ENCODE results near the gene COQ5.
"Not testable (repeated sequence)": the region's sequence is repeated elsewhere in the genome, so short reads cannot be mapped to it uniquely, and the experiment has no call there.

COQ5 gene

GRCh38 chr12:120532701-120533238 is 3.8 kb upstream of the COQ5 start:
- peak; percentile 52 for DNase-seq (ENCODE audit: low spot score)
- TF ChIP-seq CTCF (IDR thresholded peaks at IDR 0.05; ENCODE audit: extremely low read depth, insufficient read depth, missing control alignments): no peak
- in situ Hi-C loops (cut with MboI; ENCODE audit: low pct_unique_long_range_greater_than_20kb, low sequenced_read_pairs, unreplicated experiment): no loop called here

DNA sequence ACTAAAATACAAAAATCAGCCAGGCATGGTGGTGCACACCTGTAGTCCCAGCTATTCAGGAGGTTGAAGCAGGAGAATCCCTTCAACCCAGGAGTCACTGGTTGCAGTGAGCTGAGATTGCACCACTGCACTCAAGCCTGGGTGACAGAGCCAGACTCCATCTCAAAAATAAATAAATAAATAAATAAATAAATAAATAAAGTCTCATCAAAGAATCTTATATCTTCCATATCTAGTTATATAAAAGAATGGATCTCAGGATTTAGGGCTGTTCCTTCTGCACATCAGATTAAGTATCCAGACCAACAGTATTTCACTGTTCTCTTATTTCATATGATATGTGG is 1.4 kb upstream of the COQ5 start:
- in situ Hi-C loops (cut with MboI; ENCODE audit: low pct_unique_long_range_greater_than_20kb, low sequenced_read_pairs, unreplicated experiment); DNase-seq (ENCODE audit: low spot score): not testable (repeated sequence)

DNA sequence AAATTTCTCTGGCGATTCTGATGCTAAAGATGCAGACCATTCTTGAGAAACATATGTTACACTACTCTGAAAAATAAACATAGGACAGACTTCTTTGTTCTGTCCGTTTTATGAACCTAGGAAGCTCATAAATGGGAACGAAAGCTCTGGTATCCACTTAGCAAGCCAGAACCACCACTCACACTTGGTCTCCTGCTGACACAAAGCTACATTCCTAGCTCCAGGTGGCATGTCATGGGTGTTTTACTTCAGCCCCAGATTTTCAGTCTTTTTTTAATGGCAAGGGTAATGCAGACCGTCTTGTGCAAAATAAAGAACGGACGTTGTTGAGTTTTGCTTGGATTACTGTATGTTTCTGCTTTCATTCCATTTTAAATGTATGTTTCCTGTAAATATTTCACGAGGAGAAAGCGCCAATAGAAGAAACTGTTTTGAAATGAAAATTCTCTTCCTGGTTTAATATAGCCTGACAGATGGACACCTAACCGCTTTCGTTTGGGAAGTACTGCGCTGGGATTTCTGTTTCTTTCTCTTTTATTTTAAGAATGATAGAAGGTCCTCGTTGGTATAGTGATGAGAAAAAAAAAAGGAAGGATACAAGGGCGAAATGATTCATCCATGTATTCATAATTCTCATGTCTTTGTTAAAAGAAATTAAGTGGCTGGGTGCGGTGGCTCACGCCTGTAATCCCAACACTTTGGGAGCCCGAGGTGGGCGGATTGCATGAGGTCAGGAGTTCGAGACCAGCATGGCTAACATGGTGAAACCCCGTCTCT is 871 bp upstream of the COQ5 start:
- peak; percentile 30 for DNase-seq (ENCODE audit: low spot score)
- in situ Hi-C loops (cut with MboI; ENCODE audit: low pct_unique_long_range_greater_than_20kb, low sequenced_read_pairs, unreplicated experiment): no loop called here
- TF ChIP-seq CTCF (IDR thresholded peaks at IDR 0.05; ENCODE audit: extremely low read depth, insufficient read depth, missing control alignments): no peak

DNA sequence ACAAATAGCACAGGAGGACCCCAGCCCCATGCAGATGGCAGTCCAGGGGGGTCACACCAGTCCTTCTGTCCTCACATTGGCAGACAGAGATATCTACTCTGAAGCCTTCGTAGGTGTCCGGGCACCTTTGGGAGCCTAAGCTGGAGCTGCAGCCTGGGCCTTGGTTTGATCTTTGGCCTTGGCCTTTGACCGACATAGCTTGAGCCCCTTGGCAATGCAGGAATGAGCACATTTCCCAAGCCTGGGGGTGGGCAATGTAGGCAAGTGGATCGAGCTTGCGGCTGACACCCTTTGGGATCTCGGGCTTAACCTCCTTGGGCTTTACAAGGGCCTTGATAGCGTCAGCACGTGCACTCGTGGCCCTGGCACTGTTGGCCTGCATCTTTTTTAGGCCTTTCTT is 6.4 kb downstream of the COQ5 start:
- in situ Hi-C loops (cut with MboI; ENCODE audit: low pct_unique_long_range_greater_than_20kb, low sequenced_read_pairs, unreplicated experiment): no loop called here
- no peak for DNase-seq (ENCODE audit: low spot score)
- no peak for TF ChIP-seq CTCF (IDR thresholded peaks at IDR 0.05; ENCODE audit: extremely low read depth, insufficient read depth, missing control alignments)

DNA sequence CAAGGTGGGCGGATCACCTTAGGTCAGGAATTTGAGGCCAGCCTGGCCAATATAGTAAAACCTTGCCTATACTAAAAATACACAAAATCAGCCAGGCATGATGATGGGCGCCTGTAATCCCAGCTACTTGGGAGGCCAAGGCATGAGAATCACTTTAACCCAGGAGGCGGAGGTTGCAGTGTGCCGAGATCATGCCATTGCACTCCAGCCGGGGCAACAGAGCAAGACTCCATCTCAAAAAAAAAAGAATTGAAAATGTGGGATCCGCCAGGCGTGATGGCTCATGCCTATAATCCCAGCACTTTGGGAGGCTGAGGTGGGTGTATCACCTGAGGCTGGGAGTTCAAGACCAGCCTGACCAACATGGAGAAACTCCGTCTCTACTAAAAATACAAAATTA is 9.6 kb downstream of the COQ5 start:
- in situ Hi-C loops (cut with MboI; ENCODE audit: low pct_unique_long_range_greater_than_20kb, low sequenced_read_pairs, unreplicated experiment); DNase-seq (ENCODE audit: low spot score): not testable (repeated sequence)

DNA sequence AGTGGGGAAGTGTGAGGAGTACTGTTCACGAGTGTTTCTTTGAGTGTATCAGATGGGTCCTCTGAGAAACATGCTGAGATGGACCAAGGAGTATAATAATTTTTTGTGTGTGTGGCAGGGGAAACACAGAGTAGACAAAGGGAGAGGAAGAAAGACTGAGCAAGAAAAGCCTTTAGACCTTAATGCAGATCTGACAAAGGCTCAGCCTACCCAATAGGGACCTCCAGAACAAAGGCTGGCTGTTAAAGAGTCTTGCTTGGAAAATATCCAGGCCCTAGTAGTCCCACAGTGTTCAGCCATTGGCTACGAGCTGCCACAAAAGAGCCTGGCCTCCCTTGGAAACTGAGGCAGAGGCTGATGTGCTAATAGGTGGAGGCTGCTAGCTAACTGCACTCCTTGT is 13.5 kb downstream of the COQ5 start:
- DNase-seq (ENCODE audit: low spot score): no peak
- in situ Hi-C loops (cut with MboI; ENCODE audit: low pct_unique_long_range_greater_than_20kb, low sequenced_read_pairs, unreplicated experiment): no loop called here
- no peak for TF ChIP-seq CTCF (IDR thresholded peaks at IDR 0.05; ENCODE audit: extremely low read depth, insufficient read depth, missing control alignments)

GRCh38 chr12:120514002-120514401 is 15.0 kb downstream of the COQ5 start:
- DNase-seq (ENCODE audit: low spot score): no peak

More at GRCh38 chr12:120514002-120514401, 15.0 kb downstream of the COQ5 start:
- in situ Hi-C loops (cut with MboI; ENCODE audit: low pct_unique_long_range_greater_than_20kb, low sequenced_read_pairs, unreplicated experiment): no loop called here
- TF ChIP-seq CTCF (IDR thresholded peaks at IDR 0.05; ENCODE audit: extremely low read depth, insufficient read depth, missing control alignments): no peak
